Keratinocyte (primary cell): ENCODE measurements around the gene ZNF324B. TPM values are rescaled to one million over a fixed set of nuclear protein-coding genes. Genes with fewer than 3 reads are reported as not detected.

ENCODE experiments used
- DNase-seq: peaks from one replicate; pipeline ENCODE4 v3.0.0-alpha.2; 2011; ENCODE audit warnings: low read depth, missing footprints, low spot score
- FAIRE-seq: peaks from 2 replicates; lab custom pipeline; 2011; peaks lifted over from hg19 to GRCh38; lab: Jason Lieb, UNC
- H2AFZ ChIP-seq: 2 replicates; pipeline ENCODE4 v1.6.0; 2012; ENCODE audit warnings: low read length, control low read depth, inconsistent platforms; ENCODE audit not compliant: control insufficient read depth
- H3K27ac ChIP-seq: 2 replicates; pipeline ENCODE4 v1.5.1; 2011; ENCODE audit warnings: low read length; ENCODE audit not compliant: control insufficient read depth, insufficient read depth
- H3K27me3 ChIP-seq: 3 replicates; pipeline ENCODE4 v1.6.0; 2011; ENCODE audit warnings: low read length; ENCODE audit not compliant: control insufficient read depth, insufficient read depth; ENCODE audit errors: extremely low read depth
- H3K36me3 ChIP-seq, 2 experiments: 2 replicates in 1 of 2; 3 replicates in 1 of 2; pipeline ENCODE4 v1.5.1; 2011; ENCODE audit warnings: low read length in 2 of 2, mild to moderate bottlenecking in 1 of 2; ENCODE audit not compliant: control insufficient read depth in 2 of 2, insufficient read depth in 2 of 2; ENCODE audit errors: extremely low read depth in 1 of 2
- H3K4me1 ChIP-seq: 3 replicates; pipeline ENCODE4 v1.5.1; 2011; ENCODE audit warnings: low read length; ENCODE audit not compliant: control insufficient read depth, insufficient read depth; ENCODE audit errors: extremely low read depth
- H3K4me2 ChIP-seq: 3 replicates; pipeline ENCODE4 v1.6.0; 2011; ENCODE audit warnings: low read depth, low read length; ENCODE audit not compliant: control insufficient read depth, insufficient read depth; ENCODE audit errors: extremely low read depth
- H3K4me3 ChIP-seq, 3 experiments: fragments of 200-600 bp in 1 of 3; sonication (generic) in 1 of 3; 2 replicates in 2 of 3; 3 replicates in 1 of 3; pipeline ENCODE4 v1.5.1; 2011 to 2016; ENCODE audit warnings: low read length in 3 of 3, mild to moderate bottlenecking in 3 of 3, control low read depth in 2 of 3, inconsistent platforms in 1 of 3, low read depth in 1 of 3, mixed read lengths in 1 of 3, mixed run types in 1 of 3, moderate library complexity in 1 of 3; ENCODE audit not compliant: control insufficient read depth in 2 of 3, insufficient read depth in 2 of 3; ENCODE audit errors: extremely low read depth in 1 of 3
- H3K79me2 ChIP-seq: 2 replicates; pipeline ENCODE4 v1.6.0; 2012; ENCODE audit warnings: low read length; ENCODE audit not compliant: control insufficient read depth, insufficient read depth
- H3K9ac ChIP-seq: 3 replicates; pipeline ENCODE4 v1.6.0; 2011; ENCODE audit warnings: low read length; ENCODE audit not compliant: control insufficient read depth, insufficient read depth; ENCODE audit errors: extremely low read depth
- H3K9me1 ChIP-seq: 3 replicates; pipeline ENCODE4 v1.6.0; 2011; ENCODE audit warnings: low read length; ENCODE audit not compliant: control insufficient read depth, insufficient read depth; ENCODE audit errors: extremely low read depth
- H3K9me3 ChIP-seq: 2 replicates; pipeline ENCODE4 v1.5.1; 2012; ENCODE audit warnings: low read depth, low read length; ENCODE audit not compliant: control insufficient read depth
- H4K20me1 ChIP-seq: 3 replicates; pipeline ENCODE4 v1.6.0; 2011; ENCODE audit warnings: low read length; ENCODE audit not compliant: control insufficient read depth, insufficient read depth; ENCODE audit errors: extremely low read depth
- CTCF ChIP-seq, 3 experiments: IDR thresholded peaks in 1 of 3; conservative IDR thresholded peaks in 1 of 3; optimal IDR thresholded peaks in 1 of 3; 2 replicates in 2 of 3; 3 replicates in 1 of 3; pipeline versions ENCODE3 to v1.5.1; 2011; ENCODE audit warnings: low read length in 3 of 3, mild to moderate bottlenecking in 3 of 3, moderate library complexity in 2 of 3, control low read depth in 1 of 3, inconsistent platforms in 1 of 3; ENCODE audit not compliant: insufficient read depth in 2 of 3; ENCODE audit errors: extremely low read depth in 1 of 3
- EZH2 ChIP-seq: IDR thresholded peaks from one replicate; pipeline ENCODE4 v1.6.1; 2012; ENCODE audit warnings: inconsistent platforms, mild to moderate bottlenecking, low read length, moderate library complexity
- dilution Hi-C: fragments of 300-500 bp; cut with MboI; formaldehyde crosslinking; loops from one replicate; pipeline ENCODE4 v1.7.0; 2020; ENCODE audit warnings: low sequenced_read_pairs; ENCODE audit not compliant: extremely low pct_ligation_motif_present
- polyA plus RNA-seq, 5 experiments: library from polyadenylated mRNA; depleted of rRNA in 3 of 5; stranded (reverse) in 3 of 5; stranded (forward) in 1 of 5; unstranded in 1 of 5; fragments of >200 nt; gene quantifications; 1 replicate in 1 of 5; 2 replicates in 3 of 5; 3 replicates in 1 of 5; pipeline versions ENCODE4 v1.2.1 to v1.2.3, GENCODE V29; 2011 to 2012; ENCODE audit warnings: missing spikeins in 2 of 5, low read depth in 1 of 5, low replicate concordance in 1 of 5

The ZNF324B gene
- polyA plus RNA-seq, 1 donor (not counting 4 experiments of a cell fraction or from before 2014, with no cell fraction given), result 2.0 TPM

GRCh38 chr19:58475714-58476497, 24.5 kb downstream of the ZNF324B start, which contains the start of gene ZNF446:
ZNF446 (plus strand) TSS chr19:58476352; CDS start chr19:58477219, 867 bp downstream.
- peak; percentile 71 for FAIRE-seq
- Histone ChIP-seq H3K4me1 (peaks cover 15% of the 10 kb centered on the region), H3K79me2 (no peaks in the 10 kb centered on the region), H3K9me1 (no peaks in the 10 kb centered on the region), H3K4me3 (peak within 1 kb of the TSS; percentile 62 to 83 (median 68)), H3K9ac (peak within 1 kb of the TSS; percentile 80), H4K20me1 (no peaks in the 10 kb centered on the region), H3K27ac (peak within 1 kb of the TSS; percentile 63), H3K27me3 (no peaks in the 10 kb centered on the region), H3K4me2 (peak within 1 kb of the TSS; percentile 91), H2AFZ (peak within 1 kb of the TSS; percentile 85), H3K9me3 (no peaks in the 10 kb centered on the region), H3K36me3 (peaks cover 7 to 15% of the 10 kb centered on the region in 2 experiments)
- TF ChIP-seq EZH2 (no peak), CTCF (optimal IDR thresholded peaks at IDR 0.05 in 1 of 3, IDR thresholded peaks at IDR 0.05 in 1 of 3, conservative IDR thresholded peaks at IDR 0.05 in 1 of 3; ENCODE audit: extremely low read depth in 1 of 3, insufficient read depth in 2 of 3, low read length in 3 of 3) (no peak)
- peak; percentile 72 for DNase-seq
- dilution Hi-C loops, result no loop called here

GRCh38 chr19:58476498-58477015, 25.1 kb downstream of the ZNF324B start:
- Histone ChIP-seq H3K27ac (peak overlapping the region; percentile 63), H2AFZ (peak overlapping the region; percentile 85), H3K27me3 (no peaks in the 10 kb centered on the region), H3K4me2 (peak overlapping the region; percentile 91), H3K9ac (peak overlapping the region; percentile 80), H4K20me1 (no peaks in the 10 kb centered on the region), H3K36me3 (peaks cover 7 to 15% of the 10 kb centered on the region in 2 experiments), H3K79me2 (no peaks in the 10 kb centered on the region), H3K9me1 (no peaks in the 10 kb centered on the region), H3K9me3 (no peaks in the 10 kb centered on the region), H3K4me1 (peaks cover 15% of the 10 kb centered on the region), H3K4me3 (peak overlapping the region; percentile 62 to 83 (median 68))
- dilution Hi-C loops, result no loop called here
- FAIRE-seq, result peak; percentile 32
- TF ChIP-seq CTCF (optimal IDR thresholded peaks at IDR 0.05 in 1 of 3, IDR thresholded peaks at IDR 0.05 in 1 of 3, conservative IDR thresholded peaks at IDR 0.05 in 1 of 3; ENCODE audit: extremely low read depth in 1 of 3, insufficient read depth in 2 of 3, low read length in 3 of 3) (no peak), EZH2 (no peak)
- DNase-seq, result no peak
